HL-60 (cell line): Measurements from ENCODE around the gene CCDC169.

Source experiments
- CTCF ChIP-seq: IDR thresholded peaks from one replicate; pipeline ENCODE4 v1.5.1; 2011; ENCODE audit warnings: low read length, control low read depth, inconsistent platforms; ENCODE audit not compliant: insufficient read depth
- GABPA ChIP-seq: IDR thresholded peaks from 2 replicates; pipeline ENCODE4 v1.6.1; 2012; ENCODE audit warnings: low read depth
- POLR2AphosphoS5 ChIP-seq: IDR thresholded peaks from 2 replicates; pipeline ENCODE4 v1.6.1; 2012; ENCODE audit warnings: low read depth
- REST ChIP-seq: IDR thresholded peaks from 2 replicates; pipeline ENCODE4 v1.6.1; 2012; ENCODE audit warnings: low read depth; ENCODE audit not compliant: insufficient replicate concordance
- SPI1 ChIP-seq: IDR thresholded peaks from 2 replicates; pipeline ENCODE4 v1.6.1; 2012; ENCODE audit warnings: low read depth, mild to moderate bottlenecking, borderline replicate concordance

GRCh38 chr13:36288794-36289391 lies 8.7 kb downstream of the CCDC169 start:
- no peak for TF ChIP-seq CTCF
- TF ChIP-seq POLR2AphosphoS5 = no peak
- TF ChIP-seq REST = no peak
- TF ChIP-seq GABPA = no peak
- TF ChIP-seq SPI1 = no peak
